DND-41 (cell line): ENCODE measurements around the gene OTOP3.

ENCODE experiments used
- CTCF ChIP-seq: IDR thresholded peaks from 2 replicates; pipeline ENCODE4 v1.5.1; 2012; ENCODE audit warnings: borderline replicate concordance, low read length, moderate library complexity, mild to moderate bottlenecking; ENCODE audit not compliant: poor library complexity, severe bottlenecking; ENCODE audit errors: extremely low read depth
- EZH2 ChIP-seq: IDR thresholded peaks from 3 replicates; pipeline ENCODE4 v1.6.1; 2012; ENCODE audit warnings: borderline replicate concordance, low read depth, mild to moderate bottlenecking, moderate library complexity, low read length, inconsistent platforms; ENCODE audit not compliant: severe bottlenecking

GRCh38 chr17:74916851-74917199 is 18.9 kb upstream of the OTOP3 start:
- no peak for TF ChIP-seq CTCF
- no peak for TF ChIP-seq EZH2
